ENCODE measurements around the gene VWCE. TPM values are rescaled to one million over a fixed set of nuclear protein-coding genes. Genes with fewer than 3 reads are reported as not detected.

The VWCE gene
- total and polyA plus RNA-seq, 7 donors, result 0.49 to 5.5 (median 0.61) TPM; not detected in 2

Other genes with a start within 250 kb of the VWCE start
- under 1 TPM in 2 of 4 donors, not detected in 2; 0.54 to 0.55 TPM for gene CD5, start 192.8 kb downstream of the VWCE start, total RNA-seq
- 10 to 100 TPM in 1 of 3 donors, under 1 TPM in 2; 0.23 to 12.3 (median 0.60) TPM for gene CD5, start 192.8 kb downstream of the VWCE start, polyA plus RNA-seq
- gene VPS37C, start 133.9 kb downstream of the VWCE start, total RNA-seq, result 10 to 100 TPM in 3 of 4 donors, 1 to 10 TPM in 1; 8.6 to 25.4 (median 18.5) TPM
- 10 to 100 TPM; 16.9 to 19.3 (median 18.6) TPM for gene VPS37C, start 133.9 kb downstream of the VWCE start, polyA plus RNA-seq
- gene PGA3, start 91.8 kb downstream of the VWCE start, total RNA-seq, result 1 to 10 TPM in 1 of 4 donors, under 1 TPM in 1, not detected in 2; 0.33 to 2.5 TPM
- gene PGA3, start 91.8 kb downstream of the VWCE start, polyA plus RNA-seq, result 10 to 100 TPM in 2 of 3 donors, under 1 TPM in 1; 0.06 to 25.2 (median 14.3) TPM
- 1 to 10 TPM in 2 of 4 donors, not detected in 2; 2.5 to 4.3 TPM for gene PGA4, start 73.0 kb downstream of the VWCE start, total RNA-seq
- 10 to 100 TPM in 1 of 3 donors, 1 to 10 TPM in 1, under 1 TPM in 1; 0.26 to 27.6 (median 5.3) TPM for gene PGA4, start 73.0 kb downstream of the VWCE start, polyA plus RNA-seq
- 1 to 10 TPM in 1 of 4 donors, not detected in 3; 2.1 TPM for gene PGA5, start 54.1 kb downstream of the VWCE start, total RNA-seq
- 1 to 10 TPM in 2 of 3 donors, not detected in 1; 1.2 to 1.8 TPM for gene PGA5, start 54.1 kb downstream of the VWCE start, polyA plus RNA-seq
- 100 to 1,000 TPM; 101 to 108 (median 105) TPM for gene DDB1, start 37.8 kb upstream of the VWCE start, total RNA-seq
- gene DDB1, start 37.8 kb upstream of the VWCE start, polyA plus RNA-seq, result 100 to 1,000 TPM in 1 of 3 donors, 10 to 100 TPM in 2; 68.2 to 120 (median 75.1) TPM
- 10 to 100 TPM; 10.8 to 12.0 (median 11.8) TPM for gene TKFC, start 37.9 kb upstream of the VWCE start, total RNA-seq
- gene TKFC, start 37.9 kb upstream of the VWCE start, polyA plus RNA-seq, result 10 to 100 TPM; 14.4 to 40.0 (median 29.4) TPM
- gene CYB561A3, start 66.6 kb upstream of the VWCE start, total RNA-seq, result 10 to 100 TPM; 17.3 to 39.6 (median 30.5) TPM
- 10 to 100 TPM; 35.1 to 66.2 (median 39.6) TPM for gene CYB561A3, start 66.6 kb upstream of the VWCE start, polyA plus RNA-seq
- gene TMEM138, start 67.1 kb upstream of the VWCE start, total RNA-seq, result 10 to 100 TPM; 13.5 to 33.8 (median 21.0) TPM
- gene TMEM138, start 67.1 kb upstream of the VWCE start, polyA plus RNA-seq, result 10 to 100 TPM; 12.6 to 39.9 (median 19.4) TPM
- gene TMEM216, start 97.3 kb upstream of the VWCE start, total RNA-seq, result 10 to 100 TPM in 3 of 4 donors, 1 to 10 TPM in 1; 6.9 to 17.6 (median 12.0) TPM
- gene TMEM216, start 97.3 kb upstream of the VWCE start, polyA plus RNA-seq, result 10 to 100 TPM; 12.5 to 14.4 (median 14.1) TPM
- 10 to 100 TPM; 38.2 to 45.4 (median 42.0) TPM for gene CPSF7, start 134.7 kb upstream of the VWCE start, total RNA-seq
- gene CPSF7, start 134.7 kb upstream of the VWCE start, polyA plus RNA-seq, result 10 to 100 TPM; 18.0 to 48.4 (median 19.0) TPM
- gene SDHAF2, start 134.8 kb upstream of the VWCE start, total RNA-seq, result 10 to 100 TPM; 27.3 to 97.3 (median 61.2) TPM
- gene SDHAF2, start 134.8 kb upstream of the VWCE start, polyA plus RNA-seq, result 10 to 100 TPM; 45.7 to 62.5 (median 61.7) TPM
- 1 to 10 TPM in 2 of 4 donors, under 1 TPM in 2; 0.71 to 4.4 (median 1.3) TPM for gene LRRC10B, start 213.4 kb upstream of the VWCE start, total RNA-seq
- 1 to 10 TPM in 1 of 3 donors, not detected in 2; 1.1 TPM for gene LRRC10B, start 213.4 kb upstream of the VWCE start, polyA plus RNA-seq